ENCODE data around the gene FAM120A. TPM values are rescaled to one million over a fixed set of nuclear protein-coding genes. Genes with fewer than 3 reads are reported as not detected.

Gene FAM120A
- total RNA-seq, 1 experiment from 2014 or later, result 53.3 TPM

DNA sequence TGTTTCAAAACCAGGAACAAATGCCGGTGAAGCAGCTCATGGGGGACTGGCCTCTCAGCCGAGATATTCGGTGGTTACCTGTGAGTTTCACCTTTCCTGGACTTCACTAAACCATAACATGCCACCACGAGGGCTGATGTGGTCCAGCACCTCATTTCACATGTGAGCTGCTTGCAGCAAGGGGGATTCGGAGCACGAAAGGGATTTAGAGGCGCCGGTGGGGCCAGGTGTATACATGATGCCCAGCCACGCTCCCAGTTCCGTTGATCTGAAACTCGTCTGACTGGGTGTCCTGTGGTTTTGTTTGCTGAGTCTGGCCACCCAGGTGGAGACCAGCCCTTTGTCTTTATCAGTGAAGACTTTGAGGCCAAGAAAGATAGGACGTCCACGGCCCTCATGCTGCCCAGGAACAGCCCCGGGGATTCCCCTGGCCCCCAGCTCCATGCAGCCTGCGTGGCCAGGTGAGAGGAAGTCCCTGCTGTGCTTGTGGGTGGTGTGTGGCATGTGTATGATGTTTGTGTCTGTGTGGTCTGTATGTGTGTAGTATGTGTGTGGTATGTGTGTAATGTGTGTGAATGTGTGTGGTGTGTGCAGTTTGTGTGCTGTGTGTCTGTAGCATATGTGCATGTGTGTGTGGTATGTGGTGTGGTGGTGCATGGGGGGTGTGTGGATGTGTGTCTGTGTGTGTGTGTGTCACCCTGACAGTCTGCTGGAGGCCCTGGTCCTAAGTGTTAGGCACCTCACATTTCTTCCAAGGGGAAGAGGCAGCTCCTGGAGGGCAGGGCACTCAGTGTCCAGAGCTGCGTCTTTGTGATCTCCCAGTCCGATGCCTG is 148.3 kb downstream of the FAM120A start (continued):
- TF ChIP-seq, protein P1, sequence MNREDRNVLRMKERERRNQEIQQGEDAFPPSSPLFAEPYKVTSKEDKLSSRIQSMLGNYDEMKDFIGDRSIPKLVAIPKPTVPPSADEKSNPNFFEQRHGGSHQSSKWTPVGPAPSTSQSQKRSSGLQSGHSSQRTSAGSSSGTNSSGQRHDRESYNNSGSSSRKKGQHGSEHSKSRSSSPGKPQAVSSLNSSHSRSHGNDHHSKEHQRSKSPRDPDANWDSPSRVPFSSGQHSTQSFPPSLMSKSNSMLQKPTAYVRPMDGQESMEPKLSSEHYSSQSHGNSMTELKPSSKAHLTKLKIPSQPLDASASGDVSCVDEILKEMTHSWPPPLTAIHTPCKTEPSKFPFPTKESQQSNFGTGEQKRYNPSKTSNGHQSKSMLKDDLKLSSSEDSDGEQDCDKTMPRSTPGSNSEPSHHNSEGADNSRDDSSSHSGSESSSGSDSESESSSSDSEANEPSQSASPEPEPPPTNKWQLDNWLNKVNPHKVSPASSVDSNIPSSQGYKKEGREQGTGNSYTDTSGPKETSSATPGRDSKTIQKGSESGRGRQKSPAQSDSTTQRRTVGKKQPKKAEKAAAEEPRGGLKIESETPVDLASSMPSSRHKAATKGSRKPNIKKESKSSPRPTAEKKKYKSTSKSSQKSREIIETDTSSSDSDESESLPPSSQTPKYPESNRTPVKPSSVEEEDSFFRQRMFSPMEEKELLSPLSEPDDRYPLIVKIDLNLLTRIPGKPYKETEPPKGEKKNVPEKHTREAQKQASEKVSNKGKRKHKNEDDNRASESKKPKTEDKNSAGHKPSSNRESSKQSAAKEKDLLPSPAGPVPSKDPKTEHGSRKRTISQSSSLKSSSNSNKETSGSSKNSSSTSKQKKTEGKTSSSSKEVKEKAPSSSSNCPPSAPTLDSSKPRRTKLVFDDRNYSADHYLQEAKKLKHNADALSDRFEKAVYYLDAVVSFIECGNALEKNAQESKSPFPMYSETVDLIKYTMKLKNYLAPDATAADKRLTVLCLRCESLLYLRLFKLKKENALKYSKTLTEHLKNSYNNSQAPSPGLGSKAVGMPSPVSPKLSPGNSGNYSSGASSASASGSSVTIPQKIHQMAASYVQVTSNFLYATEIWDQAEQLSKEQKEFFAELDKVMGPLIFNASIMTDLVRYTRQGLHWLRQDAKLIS (CRISPR knock-in tag; IDR thresholded peaks at IDR 0.05; ENCODE audit: borderline replicate concordance), result no peak
- TF ChIP-seq ELF4 (CRISPR knock-in tag; IDR thresholded peaks at IDR 0.05; ENCODE audit: low read depth), result no peak
- TF ChIP-seq RORB (CRISPR knock-in tag; IDR thresholded peaks at IDR 0.05), result no peak
- TF ChIP-seq ATF6 (CRISPR knock-in tag; IDR thresholded peaks at IDR 0.05), result no peak

DNA sequence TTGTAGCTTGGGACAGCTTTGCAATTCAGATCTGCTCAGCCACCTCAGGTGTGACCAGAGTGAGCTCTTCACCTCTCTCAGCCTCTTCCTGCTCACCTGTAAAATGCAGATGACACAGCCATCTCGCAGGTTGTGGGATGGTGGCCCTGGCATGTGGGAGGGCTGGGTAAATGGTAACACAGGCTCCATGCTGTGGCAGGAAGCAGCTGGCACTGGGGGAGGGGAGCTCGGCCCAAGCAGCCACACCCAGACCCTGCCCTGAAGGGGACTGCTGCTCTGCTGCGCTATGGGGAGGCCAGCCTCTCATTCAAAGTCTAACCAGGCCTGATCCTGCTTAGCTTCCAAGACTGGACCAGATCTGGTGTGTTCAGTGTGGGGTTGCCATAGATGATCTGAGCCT is 149.0 kb downstream of the FAM120A start:
- DNase-seq (ENCODE audit: low spot score) (no peak), ATAC-seq (peak; percentile 70)
- Mint-ChIP-seq H3K4me3 (no peak overlapping the region), H3K27me3 (ENCODE audit: low read depth) (no peaks in the 10 kb centered on the region; the same call in 1 of the 2 replicates), H3K36me3 (peaks cover 2% of the 10 kb centered on the region), H3K27ac (peak overlapping the region; percentile 73), H3K9me3 (peaks cover 10% of the 10 kb centered on the region), H3K4me1 (peaks cover 61% of the 10 kb centered on the region)
- POLR2A ChIA-PET, result interaction anchor here (0.6 kb wide), 1 partner anchor 12 kb away, joined by 3 read pairs; no protein-coding TSS in a partner anchor
- CTCF ChIA-PET, result interaction anchor here (1.0 to 2.7 kb wide), 5 partner anchors 18 to 446 kb away, joined by 3 to 14 read pairs (median 4); no protein-coding TSS in a partner anchor
- no peak for TF ChIP-seq ZNF396 (CRISPR knock-in tag; IDR thresholded peaks at IDR 0.05; ENCODE audit: borderline replicate concordance)
- no peak for TF ChIP-seq JAZF1 (CRISPR knock-in tag; IDR thresholded peaks at IDR 0.05)
- no peak for TF ChIP-seq RELA (CRISPR knock-in tag; IDR thresholded peaks at IDR 0.05; ENCODE audit: borderline replicate concordance)
- TF ChIP-seq, protein P2, sequence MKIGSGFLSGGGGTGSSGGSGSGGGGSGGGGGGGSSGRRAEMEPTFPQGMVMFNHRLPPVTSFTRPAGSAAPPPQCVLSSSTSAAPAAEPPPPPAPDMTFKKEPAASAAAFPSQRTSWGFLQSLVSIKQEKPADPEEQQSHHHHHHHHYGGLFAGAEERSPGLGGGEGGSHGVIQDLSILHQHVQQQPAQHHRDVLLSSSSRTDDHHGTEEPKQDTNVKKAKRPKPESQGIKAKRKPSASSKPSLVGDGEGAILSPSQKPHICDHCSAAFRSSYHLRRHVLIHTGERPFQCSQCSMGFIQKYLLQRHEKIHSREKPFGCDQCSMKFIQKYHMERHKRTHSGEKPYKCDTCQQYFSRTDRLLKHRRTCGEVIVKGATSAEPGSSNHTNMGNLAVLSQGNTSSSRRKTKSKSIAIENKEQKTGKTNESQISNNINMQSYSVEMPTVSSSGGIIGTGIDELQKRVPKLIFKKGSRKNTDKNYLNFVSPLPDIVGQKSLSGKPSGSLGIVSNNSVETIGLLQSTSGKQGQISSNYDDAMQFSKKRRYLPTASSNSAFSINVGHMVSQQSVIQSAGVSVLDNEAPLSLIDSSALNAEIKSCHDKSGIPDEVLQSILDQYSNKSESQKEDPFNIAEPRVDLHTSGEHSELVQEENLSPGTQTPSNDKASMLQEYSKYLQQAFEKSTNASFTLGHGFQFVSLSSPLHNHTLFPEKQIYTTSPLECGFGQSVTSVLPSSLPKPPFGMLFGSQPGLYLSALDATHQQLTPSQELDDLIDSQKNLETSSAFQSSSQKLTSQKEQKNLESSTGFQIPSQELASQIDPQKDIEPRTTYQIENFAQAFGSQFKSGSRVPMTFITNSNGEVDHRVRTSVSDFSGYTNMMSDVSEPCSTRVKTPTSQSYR (CRISPR knock-in tag; IDR thresholded peaks at IDR 0.05), result peak; percentile 79; the same call in 1 of the 2 replicates
- no peak for TF ChIP-seq IRF2 (CRISPR knock-in tag; IDR thresholded peaks at IDR 0.05; ENCODE audit: borderline replicate concordance, low read depth)
- no peak for TF ChIP-seq TEAD4 (CRISPR knock-in tag; IDR thresholded peaks at IDR 0.05)
- no peak for TF ChIP-seq E2F5 (CRISPR knock-in tag; IDR thresholded peaks at IDR 0.05)
- TF ChIP-seq, protein P3, sequence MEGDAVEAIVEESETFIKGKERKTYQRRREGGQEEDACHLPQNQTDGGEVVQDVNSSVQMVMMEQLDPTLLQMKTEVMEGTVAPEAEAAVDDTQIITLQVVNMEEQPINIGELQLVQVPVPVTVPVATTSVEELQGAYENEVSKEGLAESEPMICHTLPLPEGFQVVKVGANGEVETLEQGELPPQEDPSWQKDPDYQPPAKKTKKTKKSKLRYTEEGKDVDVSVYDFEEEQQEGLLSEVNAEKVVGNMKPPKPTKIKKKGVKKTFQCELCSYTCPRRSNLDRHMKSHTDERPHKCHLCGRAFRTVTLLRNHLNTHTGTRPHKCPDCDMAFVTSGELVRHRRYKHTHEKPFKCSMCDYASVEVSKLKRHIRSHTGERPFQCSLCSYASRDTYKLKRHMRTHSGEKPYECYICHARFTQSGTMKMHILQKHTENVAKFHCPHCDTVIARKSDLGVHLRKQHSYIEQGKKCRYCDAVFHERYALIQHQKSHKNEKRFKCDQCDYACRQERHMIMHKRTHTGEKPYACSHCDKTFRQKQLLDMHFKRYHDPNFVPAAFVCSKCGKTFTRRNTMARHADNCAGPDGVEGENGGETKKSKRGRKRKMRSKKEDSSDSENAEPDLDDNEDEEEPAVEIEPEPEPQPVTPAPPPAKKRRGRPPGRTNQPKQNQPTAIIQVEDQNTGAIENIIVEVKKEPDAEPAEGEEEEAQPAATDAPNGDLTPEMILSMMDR (IDR thresholded peaks at IDR 0.05), result no peak
- TF ChIP-seq, protein P4, sequence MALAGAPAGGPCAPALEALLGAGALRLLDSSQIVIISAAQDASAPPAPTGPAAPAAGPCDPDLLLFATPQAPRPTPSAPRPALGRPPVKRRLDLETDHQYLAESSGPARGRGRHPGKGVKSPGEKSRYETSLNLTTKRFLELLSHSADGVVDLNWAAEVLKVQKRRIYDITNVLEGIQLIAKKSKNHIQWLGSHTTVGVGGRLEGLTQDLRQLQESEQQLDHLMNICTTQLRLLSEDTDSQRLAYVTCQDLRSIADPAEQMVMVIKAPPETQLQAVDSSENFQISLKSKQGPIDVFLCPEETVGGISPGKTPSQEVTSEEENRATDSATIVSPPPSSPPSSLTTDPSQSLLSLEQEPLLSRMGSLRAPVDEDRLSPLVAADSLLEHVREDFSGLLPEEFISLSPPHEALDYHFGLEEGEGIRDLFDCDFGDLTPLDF (CRISPR knock-in tag; IDR thresholded peaks at IDR 0.05), result no peak
- no peak for TF ChIP-seq NFE2L1 (CRISPR knock-in tag; IDR thresholded peaks at IDR 0.05)
- TF ChIP-seq CREB1 (CRISPR knock-in tag; IDR thresholded peaks at IDR 0.05), result no peak
- TF ChIP-seq, protein P5, sequence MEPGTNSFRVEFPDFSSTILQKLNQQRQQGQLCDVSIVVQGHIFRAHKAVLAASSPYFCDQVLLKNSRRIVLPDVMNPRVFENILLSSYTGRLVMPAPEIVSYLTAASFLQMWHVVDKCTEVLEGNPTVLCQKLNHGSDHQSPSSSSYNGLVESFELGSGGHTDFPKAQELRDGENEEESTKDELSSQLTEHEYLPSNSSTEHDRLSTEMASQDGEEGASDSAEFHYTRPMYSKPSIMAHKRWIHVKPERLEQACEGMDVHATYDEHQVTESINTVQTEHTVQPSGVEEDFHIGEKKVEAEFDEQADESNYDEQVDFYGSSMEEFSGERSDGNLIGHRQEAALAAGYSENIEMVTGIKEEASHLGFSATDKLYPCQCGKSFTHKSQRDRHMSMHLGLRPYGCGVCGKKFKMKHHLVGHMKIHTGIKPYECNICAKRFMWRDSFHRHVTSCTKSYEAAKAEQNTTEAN (CRISPR knock-in tag; IDR thresholded peaks at IDR 0.05), result no peak
- peak; percentile 43; the same call in 1 of the 2 replicates for TF ChIP-seq TEAD1 (CRISPR knock-in tag; IDR thresholded peaks at IDR 0.05)
- no peak for TF ChIP-seq SMAD4 (CRISPR knock-in tag; IDR thresholded peaks at IDR 0.05)
- no peak for TF ChIP-seq ZBTB21 (CRISPR knock-in tag; IDR thresholded peaks at IDR 0.05; ENCODE audit: borderline replicate concordance)
- no peak for TF ChIP-seq ZNF416 (CRISPR knock-in tag; IDR thresholded peaks at IDR 0.05)
- TF ChIP-seq NR1H2 (CRISPR knock-in tag; IDR thresholded peaks at IDR 0.05), result no peak
- TF ChIP-seq GTF2I (CRISPR knock-in tag; conservative IDR thresholded peaks at IDR 0.05), result no peak

Data from WTC11 (cell line).